Embryonic facial prominence (tissue), 1 donor: ENCODE measurements around the gene ADCY7.

ENCODE experiments used
- DNase-seq: peaks from one replicate; pipeline ENCODE4 v3.0.0-alpha.2; 2016; ENCODE audit errors: extremely low spot score

The ADCY7 gene

DNA sequence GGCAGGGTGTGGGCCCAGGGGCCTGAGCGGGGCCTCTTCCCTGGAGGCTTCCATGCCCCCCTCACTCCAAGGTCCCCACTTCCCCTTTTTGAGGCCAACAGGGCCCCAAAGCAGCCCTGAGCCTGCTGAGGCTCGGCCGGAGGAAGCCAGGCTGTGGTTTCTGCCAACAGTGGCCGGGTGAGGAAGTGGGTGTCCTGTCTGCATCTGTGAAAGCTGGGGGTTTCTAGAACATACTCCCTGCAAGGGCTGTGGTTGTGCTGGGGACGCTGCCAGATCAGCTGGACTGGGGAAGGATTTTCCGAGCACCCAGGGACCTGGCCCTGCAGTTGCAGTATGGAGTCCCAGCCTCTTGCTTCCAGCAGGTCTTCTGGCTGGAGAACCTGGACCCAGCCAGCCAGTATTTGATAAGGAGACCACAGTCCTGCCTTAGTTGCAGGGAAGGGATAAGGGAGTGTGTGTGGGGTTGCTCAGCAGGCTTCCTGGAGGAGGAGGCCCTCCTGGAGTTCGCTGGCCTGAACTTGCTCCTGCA, 15.7 kb downstream of the ADCY7 start:
- DNase-seq = no peak

DNA sequence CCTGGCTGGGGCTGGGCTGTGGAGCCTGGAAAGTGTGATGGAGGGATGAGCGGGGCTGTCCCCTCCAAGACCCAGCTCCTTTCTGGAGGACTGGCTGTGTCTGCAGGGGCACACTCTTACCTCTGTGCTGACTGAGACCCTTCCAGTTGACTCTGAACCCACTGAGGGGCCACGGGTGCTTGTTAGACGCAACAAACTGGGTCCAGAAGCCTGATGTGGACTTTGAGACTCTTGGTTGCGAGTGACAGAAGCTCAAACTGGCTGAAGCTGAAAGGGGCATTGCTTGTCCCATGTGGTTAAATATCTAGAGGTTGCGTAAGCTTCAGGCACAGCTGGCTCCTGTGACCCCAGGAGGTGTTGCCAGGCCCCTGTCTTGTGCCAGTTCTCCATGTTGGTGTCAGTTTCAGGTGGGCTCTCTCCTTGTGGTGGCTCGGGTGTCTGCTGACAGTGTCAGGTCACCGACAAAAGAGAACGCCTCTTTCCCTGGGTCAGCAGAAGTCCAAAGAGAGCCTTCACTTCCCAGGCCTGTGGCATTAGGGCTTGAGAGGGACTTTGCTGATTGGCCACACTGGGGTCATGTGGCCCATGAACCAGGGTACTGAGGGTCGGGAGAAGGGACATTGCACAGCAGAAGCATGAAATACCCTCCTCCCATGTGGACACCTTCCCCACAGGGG, 16.7 kb downstream of the ADCY7 start:
- DNase-seq = no peak

DNA sequence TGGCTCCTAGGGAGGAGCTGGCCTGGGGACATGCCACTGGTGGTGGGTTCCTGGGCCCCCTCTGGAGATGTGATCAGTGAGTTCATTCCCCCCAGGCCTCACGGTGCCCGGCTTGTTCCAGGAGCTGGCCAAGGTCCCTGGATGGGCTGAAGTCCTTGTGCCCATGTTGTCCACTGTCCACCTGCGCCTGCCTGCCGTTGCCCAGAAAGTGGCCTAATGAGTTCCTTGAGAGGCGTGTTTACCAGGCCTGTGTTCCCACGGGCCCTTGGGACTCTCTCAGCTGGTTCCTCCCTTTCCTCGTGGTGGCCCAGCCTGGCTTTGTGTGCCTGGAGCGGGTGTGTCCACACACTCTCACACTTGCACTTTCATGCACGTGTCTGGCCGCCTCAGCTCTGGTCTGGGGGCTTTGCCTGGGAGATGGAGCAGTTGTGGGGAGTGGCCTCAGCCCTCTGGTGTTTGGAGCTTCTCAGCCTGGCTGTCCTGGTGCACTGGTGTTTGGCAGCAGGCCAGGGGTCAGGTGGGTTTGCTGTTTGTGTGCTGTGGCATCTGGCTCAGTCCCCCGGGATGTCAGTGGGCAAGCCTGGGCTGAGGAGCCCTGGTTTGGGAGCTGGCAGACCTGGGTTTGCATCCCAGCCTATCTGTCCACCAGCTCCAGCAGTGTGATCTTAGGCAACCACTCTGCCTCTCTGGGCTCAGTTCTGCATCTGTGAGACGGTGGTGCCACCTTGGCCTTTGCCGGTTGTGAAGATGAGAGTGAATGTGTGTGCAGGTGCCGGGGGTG, 18.0 kb downstream of the ADCY7 start:
- no peak for DNase-seq

DNA sequence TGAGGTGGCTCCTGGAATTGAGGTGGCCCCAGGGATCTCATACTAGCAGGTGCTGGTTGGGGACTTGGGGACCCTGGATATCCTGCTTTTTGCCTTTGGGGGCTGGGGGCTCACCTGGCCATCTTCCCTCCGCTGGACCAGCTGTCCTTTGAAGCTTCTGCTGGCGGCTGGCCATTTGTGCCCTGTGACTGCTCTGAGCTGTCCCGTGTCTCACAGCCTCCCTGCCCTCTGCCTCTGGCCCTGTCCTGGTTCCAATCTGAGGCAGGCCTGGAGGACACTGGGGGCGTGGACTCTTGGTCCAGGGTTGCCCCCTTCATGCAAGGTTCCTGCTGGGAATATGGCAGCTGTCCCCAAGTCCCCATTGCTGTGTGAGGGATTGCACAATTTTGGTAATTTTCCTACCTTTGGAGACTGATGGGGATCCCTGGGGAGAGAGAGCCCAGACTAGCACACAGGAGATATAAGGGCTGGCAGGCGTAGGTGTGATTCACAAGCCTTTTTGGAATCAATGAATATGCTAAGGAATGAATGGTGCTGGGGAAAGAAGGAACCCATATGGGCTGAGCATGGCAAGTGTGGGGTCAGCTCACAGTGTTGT, 19.2 kb downstream of the ADCY7 start:
- DNase-seq = no peak

DNA sequence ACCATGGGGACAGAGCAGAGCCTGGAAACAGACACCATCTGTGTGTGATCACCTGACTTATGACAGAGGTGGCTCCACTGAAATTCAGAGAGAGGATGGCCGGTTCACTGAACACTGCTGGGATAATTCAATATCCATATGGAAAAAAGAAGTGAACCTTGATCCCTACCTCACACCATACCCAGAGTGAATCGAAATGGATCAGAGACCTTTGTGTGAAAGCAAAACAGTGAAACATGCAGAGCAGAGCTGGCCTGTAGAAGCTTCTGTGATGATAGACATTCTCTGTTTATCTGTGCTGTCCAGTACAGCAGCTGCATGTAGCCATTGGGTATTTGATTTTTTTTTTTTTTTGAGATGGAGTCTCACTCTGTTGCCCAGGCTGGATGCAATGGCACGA, 20.3 kb downstream of the ADCY7 start:
- DNase-seq = no peak

DNA sequence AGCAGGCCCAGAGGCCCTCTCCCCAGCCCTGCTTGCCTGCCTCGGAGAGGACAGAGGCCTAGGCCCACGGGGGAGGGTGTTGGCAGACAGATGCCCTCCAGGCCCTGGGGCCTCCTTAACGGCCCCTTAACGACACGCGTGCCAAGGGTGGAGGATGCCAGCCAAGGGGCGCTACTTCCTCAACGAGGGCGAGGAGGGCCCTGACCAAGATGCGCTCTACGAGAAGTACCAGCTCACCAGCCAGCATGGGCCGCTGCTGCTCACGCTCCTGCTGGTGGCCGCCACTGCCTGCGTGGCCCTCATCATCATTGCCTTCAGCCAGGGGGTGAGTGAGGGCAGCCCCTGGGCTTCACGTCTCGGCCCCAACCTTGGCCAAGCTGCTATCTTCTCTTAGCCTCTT, 21.7 kb downstream of the ADCY7 start:
- no peak for DNase-seq

DNA sequence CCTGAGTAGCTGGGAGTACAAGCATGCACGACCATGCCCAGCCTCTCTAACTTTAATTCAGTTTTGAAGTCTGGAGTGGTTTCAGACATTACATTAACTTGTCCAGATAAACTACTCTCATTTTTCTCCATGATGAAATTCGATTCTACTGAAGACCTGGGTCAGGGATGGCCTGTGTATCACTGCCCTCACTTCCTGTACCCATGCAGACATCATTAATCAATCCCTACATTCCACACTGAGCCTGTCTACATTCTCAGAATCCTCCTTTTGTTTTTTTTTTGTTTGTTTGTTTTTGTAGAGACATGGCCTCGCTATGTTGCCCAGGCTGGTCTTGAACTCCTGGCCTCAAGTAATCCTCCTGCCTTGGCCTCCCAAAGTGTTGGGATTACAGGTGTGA, 22.6 kb downstream of the ADCY7 start:
- no peak for DNase-seq

DNA sequence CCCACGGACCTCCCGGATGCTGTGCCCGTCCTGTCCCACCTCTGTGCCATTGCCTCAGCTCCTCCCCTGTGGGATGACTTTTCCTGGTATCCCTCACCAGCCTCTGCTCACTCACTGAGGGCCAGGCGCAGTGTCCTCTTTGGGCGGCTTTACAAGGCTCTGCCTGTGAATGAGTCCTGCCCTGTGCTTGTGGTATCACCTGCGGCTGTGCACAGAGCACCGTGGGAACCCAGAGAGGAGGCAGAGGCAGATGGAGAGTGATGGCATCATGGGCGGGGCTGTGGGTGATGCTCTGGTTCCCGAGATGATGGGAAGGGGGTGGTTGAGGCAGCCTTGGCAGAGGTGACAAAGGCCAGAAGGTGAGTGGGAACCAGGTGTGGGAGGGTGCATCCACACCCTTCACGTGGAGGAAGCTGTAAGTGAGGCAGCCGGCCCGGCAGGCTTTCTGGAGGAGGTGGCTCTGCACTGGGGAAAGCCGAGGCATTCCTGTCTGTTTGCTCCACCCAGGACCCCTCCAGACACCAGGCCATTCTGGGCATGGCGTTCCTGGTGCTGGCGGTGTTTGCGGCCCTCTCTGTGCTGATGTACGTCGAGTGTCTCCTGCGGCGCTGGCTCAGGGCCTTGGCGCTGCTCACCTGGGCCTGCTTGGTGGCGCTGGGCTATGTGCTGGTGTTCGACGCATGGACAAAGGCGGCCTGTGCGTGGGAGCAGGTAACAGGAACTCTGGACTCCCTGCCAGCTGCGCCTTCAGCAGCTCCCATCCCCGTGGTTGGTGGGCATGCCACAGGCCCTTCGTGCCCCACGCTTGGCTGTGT, 23.8 kb downstream of the ADCY7 start:
- DNase-seq = no peak

DNA sequence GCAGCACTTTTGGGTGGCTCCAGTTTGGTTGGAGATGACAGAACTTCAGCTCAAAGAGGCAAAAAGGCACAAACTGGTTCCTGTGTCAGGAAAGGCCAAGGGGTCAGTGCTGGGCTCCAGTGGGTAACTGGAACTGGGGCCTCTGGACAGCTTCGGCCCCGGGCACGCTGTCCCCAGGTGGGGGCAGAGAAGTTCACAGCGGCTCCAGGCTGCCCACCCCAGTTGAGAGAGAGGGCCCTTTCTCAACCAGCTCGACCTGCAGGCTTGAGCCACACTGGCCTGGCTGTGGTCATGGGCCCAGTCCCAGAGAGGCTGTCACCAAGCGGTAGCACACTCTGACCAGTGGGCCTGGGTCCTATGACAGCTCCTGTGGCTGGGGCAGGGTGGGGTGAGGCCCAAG, 24.5 kb downstream of the ADCY7 start:
- no peak for DNase-seq

DNA sequence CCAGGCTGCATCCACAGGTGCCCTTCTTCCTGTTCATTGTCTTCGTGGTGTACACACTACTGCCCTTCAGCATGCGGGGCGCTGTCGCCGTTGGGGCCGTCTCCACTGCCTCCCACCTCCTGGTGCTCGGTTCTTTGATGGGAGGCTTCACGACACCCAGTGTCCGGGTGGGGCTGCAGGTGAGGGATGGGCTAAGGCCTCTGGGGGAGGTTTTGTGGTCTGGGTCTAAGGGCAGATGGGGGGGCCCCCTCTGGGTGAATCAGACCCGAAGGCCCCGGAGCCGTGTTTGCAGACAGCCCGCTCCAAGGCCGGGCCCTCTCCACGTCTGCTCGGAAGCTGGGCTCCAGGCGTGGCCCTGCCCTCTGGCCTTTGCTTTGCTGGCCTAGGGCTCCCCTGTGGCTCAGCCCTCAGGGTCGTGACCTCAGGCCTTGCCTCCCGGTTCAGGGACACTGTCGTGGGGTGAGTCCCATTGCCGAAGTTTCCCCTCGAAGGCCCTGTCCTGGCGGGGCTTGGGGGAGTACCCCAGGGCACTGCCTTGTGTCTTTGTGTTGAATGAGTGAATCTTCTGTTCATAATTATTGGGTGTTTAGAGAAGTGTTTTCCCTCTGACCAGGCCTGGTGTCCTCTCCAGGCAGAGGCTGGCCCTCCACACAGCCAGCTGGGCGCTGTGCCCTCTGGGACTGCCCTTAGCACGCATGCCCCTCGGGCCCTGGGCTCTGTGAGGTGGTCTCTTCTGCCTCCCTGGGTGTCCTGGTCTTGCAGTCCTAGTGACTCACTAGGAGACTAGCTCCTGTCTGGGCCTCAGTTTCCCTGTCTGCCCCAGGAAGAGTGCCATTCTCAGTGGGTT, 25.6 kb downstream of the ADCY7 start:
- no peak for DNase-seq

DNA sequence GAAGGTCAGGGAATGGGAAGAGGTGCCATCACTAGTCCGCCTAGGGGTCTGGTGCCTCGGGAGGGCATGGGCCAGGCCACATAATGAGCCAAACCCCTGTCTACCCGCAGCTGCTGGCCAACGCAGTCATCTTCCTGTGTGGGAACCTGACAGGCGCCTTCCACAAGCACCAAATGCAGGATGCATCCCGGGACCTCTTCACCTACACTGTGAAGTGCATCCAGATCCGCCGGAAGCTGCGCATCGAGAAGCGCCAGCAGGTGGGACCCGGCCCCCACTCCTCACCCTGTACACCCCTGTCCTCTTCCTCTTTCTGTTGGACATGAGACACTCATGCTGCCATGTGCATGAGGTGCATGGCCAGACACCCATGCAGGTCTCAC, 26.2 kb downstream of the ADCY7 start:
- no peak for DNase-seq

DNA sequence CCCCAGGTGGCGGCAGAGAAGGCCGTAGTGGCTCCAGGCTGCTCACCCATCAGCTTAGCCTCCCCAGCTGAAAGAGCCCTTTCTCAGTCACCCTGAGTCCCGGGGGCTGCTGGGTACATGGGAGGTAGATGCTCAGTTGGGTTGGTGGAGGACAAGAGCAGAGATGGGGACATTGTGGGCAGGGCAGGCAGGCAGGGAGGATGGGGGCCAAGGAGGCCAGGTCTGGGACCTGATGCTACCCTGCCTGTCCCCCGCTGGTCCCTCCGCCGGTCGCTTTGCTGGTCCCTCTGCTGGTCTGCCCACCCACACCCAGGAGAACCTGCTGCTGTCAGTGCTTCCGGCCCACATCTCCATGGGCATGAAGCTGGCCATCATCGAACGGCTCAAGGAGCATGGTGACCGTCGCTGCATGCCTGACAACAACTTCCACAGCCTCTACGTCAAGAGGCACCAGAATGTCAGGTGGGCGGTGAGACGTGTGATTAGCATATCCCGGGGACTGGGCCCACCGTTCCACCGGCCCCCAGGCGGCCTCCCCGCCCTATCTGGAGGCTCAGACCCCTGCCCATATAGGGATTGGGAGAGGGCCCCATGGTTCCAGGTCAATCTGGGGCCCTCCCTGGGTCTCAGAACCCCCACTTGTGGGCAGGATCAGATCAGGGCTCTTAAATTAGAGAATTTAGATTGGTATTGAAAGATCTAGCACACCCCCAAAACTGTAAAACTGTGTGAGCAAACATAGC, 26.9 kb downstream of the ADCY7 start:
- DNase-seq = no peak

DNA sequence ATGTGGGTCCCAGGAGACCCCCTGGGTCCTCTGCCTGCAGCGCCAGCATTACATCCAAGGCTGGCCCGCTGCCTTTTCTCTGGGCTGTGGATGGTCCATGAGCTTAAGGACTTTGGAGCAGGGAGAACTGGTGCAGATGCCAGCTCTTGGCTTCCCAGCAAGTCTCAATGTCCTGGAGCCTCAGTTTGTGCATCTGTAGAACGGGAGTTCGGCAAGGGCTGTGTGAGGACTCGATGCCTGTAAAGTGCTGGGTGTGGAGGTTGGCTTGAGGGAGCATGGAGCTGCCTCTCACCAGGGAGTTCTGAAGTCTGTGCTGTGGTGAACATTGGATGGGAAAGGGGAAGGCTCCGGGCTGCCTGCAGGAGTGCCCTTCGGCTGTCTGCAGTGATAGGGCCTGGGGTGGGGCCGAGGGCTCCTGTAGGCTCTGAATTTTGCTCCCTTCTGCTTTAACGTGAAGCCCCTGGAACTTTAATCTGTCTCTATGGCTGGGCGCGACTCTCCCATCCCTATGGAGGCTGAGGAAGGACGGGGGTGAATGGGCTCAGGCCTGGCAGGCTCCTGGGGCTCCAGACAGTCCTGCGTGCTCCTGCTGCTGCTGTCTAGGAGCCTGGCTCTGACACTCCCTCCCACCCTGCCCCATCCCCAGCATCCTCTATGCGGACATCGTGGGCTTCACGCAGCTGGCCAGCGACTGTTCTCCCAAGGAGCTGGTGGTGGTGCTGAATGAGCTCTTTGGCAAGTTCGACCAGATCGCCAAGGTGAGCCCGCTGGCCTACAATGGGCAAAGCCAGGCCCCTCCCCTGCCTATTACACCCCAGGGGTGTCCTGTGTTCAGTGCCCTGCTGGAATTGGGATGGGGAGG, 27.9 kb downstream of the ADCY7 start:
- no peak for DNase-seq

DNA sequence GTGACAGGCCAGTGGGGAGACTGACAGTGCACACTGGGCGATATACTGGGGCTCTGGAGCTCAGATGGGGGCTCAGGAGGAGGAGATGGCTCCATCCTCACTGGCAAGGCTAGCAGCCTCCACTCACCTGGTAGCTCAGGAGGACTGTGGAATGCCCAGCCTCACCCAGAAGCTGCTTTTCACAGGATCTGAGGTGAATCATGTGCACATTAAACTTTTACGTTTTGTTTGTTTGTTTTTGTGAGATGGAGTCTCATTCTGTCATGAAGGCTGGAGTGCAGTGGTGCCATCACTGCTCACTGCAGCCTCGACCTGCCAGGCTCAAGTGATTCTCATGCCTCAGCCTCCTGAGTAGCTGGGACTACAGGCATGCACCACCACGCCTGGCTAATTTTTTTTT, 28.6 kb downstream of the ADCY7 start:
- no peak for DNase-seq

DNA sequence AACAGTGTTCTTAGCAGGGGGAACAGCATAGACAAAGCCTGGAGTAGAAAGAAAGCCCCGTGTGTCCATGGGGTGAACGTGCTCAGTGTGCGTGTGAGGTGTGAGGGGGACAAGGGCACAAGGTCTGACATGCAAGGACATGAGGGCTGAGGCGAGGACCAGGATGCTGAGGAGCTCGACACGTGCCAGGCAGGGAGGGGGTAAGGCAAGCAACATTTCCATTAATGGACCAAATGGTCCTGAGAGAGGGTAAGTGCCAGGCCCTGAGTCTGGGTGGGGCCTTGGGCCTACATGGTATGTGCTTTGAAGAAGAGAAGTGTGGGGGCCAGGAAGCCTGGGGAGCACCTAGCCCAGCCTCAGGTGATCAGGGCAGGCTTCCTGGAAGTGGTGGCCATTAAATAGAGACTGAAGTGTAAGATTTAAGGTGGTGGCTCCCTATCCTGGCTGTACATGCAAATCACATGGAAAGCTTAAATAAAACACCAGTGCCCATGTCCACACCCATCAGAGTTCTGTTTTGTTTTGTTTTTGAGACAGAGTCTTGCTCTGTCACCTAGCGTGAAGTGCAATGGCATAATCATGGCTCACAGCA, 29.3 kb downstream of the ADCY7 start:
- no peak for DNase-seq

DNA sequence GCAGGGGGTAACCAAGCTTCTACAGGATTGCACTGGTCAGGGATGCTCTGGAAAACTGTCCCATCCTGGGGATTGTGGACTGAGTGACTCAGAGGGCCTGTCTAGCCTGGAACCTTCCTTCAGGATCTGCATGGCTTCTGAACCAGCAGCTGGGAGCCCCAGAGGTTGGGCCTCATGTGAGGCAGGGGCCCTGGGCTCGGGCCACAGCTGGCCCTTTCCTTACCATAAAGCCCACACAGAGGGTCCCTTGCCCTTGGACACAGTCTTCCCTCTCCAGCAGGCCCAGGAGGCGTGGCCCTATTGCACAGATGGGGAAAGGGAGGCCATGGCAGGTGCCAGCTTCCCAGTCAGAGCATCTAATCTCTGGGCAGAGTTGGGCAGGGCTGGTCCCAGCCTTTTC, 30.5 kb downstream of the ADCY7 start:
- DNase-seq = no peak

DNA sequence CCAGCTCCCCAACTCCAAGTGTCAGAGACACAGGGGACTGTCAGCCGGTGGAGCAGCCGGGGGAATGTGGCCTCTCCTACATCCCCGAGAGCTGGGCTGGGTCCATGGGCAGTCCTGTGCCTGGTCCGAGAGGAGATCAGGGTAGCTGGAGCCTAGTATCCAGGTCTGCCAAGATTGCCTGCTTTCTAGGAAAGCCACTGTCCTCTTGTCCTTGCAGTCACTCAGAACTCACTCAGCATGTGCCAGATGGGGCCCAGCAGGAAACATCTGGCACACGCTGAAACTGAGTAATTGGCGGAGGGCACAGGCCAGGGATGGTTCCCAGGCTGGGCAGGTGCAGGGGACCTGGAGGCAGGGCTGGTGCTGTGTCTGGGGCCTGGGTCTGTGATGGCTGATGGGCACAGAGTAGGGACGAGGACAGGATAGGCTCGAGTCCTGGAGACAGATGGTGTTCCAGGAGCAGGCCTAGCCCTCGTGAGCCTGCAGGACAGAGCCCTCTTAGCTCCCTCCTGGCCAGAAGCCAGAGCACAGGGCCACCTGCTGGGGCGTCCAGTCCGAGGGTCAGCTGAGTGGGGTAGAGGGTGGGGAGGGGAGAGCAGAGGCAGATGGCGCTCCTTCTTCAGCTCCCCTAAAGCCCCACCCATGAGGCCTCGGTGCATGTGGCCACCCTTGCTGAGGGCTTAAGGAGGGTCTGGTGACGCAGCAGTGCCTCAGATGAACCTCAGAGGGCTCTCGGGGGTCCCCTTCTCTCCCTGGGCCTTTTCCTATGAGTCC, 31.1 kb downstream of the ADCY7 start:
- no peak for DNase-seq

DNA sequence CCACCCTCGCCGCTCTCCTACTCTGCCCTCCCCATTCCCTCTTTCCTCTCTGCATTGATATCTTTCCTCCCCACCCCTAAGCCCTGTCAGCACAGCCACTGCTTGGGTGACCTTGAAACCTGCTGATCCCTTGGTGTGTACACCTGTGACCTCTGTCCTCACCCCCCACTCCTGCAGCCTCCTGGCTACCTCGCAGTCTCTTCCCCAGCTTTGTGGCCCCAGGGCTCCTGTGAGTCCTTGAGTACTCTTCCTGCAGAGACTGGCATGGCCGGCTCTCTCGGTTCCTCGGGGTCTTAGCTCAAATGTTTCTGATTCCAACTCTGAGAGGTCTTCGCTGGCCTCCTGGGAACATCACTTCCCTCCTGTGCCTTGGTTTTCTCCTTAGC, 31.7 kb downstream of the ADCY7 start:
- DNase-seq = no peak
